Melanocyte of skin (primary cell): ENCODE data around the gene KIF26B. TPM values are rescaled to one million over a fixed set of nuclear protein-coding genes. Genes with fewer than 3 reads are reported as not detected.

Experiments used
- small RNA-seq, 2 donors: library from RNA; depleted of rRNA; stranded (forward); fragments of <200 nt; gene quantifications; one replicate each; pipeline ENCODE3, GENCODE V24; 2012
- total RNA-seq, 2 donors: library from RNA; depleted of rRNA; stranded (reverse); fragments of >200 nt; gene quantifications; 2 replicates each; pipeline ENCODE4 v1.2.3, GENCODE V29; 2012

The KIF26B gene
- 1 to 10 TPM; 4.1 to 4.3 TPM for total RNA-seq

GRCh38 chr1:245154429-245155271, at the start of gene KIF26B:
KIF26B (plus strand) TSS chr1:245154985; CDS start chr1:245155425, 440 bp downstream.

Small RNAs within 50 kb of the gene (small RNA-seq; reads per million reads assigned to genes)
- 0 reads per million in 2 donors for gene DNAJC19P8
- 0.09 to 0.29 reads per million in 2 donors for gene RNU1-132P
